HL-60 (cell line): ENCODE data around the gene NRCAM.

ENCODE experiments used
- DNase-seq, 2 experiments: peaks; one replicate each; pipeline ENCODE4 v3.0.0-alpha.2; 2010 to 2020; ENCODE audit warnings: low read depth in 1 of 2, low spot score in 1 of 2
- H3K27ac ChIP-seq: fragments of 250-450 bp; sonication (Bioruptor Pico); replicated peaks from 2 replicates; pipeline ENCODE4 v1.5.1; 2020; ENCODE audit warnings: mild to moderate bottlenecking, moderate library complexity
- H3K27me3 ChIP-seq: fragments of 250-450 bp; sonication (Bioruptor Pico); 2 replicates; pipeline ENCODE4 v1.5.1; 2021; ENCODE audit warnings: mild to moderate bottlenecking, moderate library complexity; ENCODE audit not compliant: insufficient read depth, poor library complexity, severe bottlenecking
- H3K4me3 ChIP-seq: replicated peaks from 2 replicates; pipeline ENCODE4 v1.5.1; 2011; ENCODE audit warnings: mild to moderate bottlenecking, control low read depth, low read length; ENCODE audit not compliant: insufficient read depth
- CTCF ChIP-seq: IDR thresholded peaks from one replicate; pipeline ENCODE4 v1.5.1; 2011; ENCODE audit warnings: low read length, control low read depth, inconsistent platforms; ENCODE audit not compliant: insufficient read depth
- GABPA ChIP-seq: IDR thresholded peaks from 2 replicates; pipeline ENCODE4 v1.6.1; 2012; ENCODE audit warnings: low read depth
- POLR2AphosphoS5 ChIP-seq: IDR thresholded peaks from 2 replicates; pipeline ENCODE4 v1.6.1; 2012; ENCODE audit warnings: low read depth
- REST ChIP-seq: IDR thresholded peaks from 2 replicates; pipeline ENCODE4 v1.6.1; 2012; ENCODE audit warnings: low read depth; ENCODE audit not compliant: insufficient replicate concordance
- SPI1 ChIP-seq: IDR thresholded peaks from 2 replicates; pipeline ENCODE4 v1.6.1; 2012; ENCODE audit warnings: low read depth, mild to moderate bottlenecking, borderline replicate concordance

Gene NRCAM

GRCh38 chr7:108227366-108227765, 228.9 kb downstream of the NRCAM start:
- no peak for DNase-seq
- H3K27me3 ChIP-seq, result no peaks in the 10 kb centered on the region
- no peak overlapping the region for H3K4me3 ChIP-seq
- TF ChIP-seq GABPA (no peak), POLR2AphosphoS5 (no peak), REST (no peak), SPI1 (no peak), CTCF (no peak)
- no peak overlapping the region for H3K27ac ChIP-seq

- DNase-seq, result no peak
- no peak overlapping the region for H3K4me3 ChIP-seq
- TF ChIP-seq CTCF (no peak), GABPA (no peak), POLR2AphosphoS5 (no peak), REST (no peak), SPI1 (no peak)
- no peak overlapping the region for H3K27ac ChIP-seq
- H3K27me3 ChIP-seq, result no peaks in the 10 kb centered on the region
Measured at GRCh38 chr7:108226816-108227299, 229.4 kb downstream of the NRCAM start.

GRCh38 chr7:108225531-108226181, 230.6 kb downstream of the NRCAM start:
- H3K27me3 ChIP-seq, result no peaks in the 10 kb centered on the region
- DNase-seq, result no peak
- TF ChIP-seq REST (no peak), GABPA (no peak), POLR2AphosphoS5 (no peak), CTCF (no peak), SPI1 (no peak)
- H3K27ac ChIP-seq, result no peak overlapping the region
- no peak overlapping the region for H3K4me3 ChIP-seq
